ENCODE data around the gene LTB4R2.
A peak's percentile ranks its signal among the peaks of the same experiment; 100 is the strongest.

Gene LTB4R2

DNA sequence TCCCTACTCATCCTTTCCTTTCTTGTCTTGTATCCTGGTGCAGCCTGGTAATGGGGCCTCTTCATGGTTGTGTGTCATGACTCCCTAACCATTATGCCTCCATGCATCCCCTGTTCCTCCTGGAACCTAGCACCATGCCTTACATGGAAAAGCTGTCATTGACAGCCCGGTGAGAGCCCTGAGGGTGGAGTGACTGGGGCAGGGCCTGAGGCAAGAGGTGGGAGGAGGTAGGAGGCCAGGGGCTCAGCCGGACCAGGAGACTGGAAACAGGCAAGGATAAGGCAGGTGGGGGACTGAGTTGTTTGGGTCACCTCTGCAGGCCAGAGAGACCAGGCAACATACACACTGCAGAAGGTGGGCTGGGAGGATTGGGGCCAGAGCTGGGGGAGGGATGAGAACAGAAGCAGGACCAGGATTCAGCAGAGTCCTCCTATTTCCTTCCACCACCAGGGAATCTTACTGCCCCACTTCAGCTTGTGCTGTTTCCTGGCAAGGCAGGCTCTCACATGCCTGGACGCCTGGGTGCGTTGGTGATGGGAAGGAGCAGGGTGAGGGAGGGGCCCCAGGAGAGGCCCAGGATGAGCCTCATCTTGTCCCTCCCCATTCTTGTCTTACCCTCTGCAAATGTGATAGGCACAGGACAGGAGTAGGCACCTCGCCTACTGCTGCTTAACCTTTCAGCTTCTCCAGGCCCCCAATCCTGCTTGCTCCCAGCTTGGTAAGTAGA lies at the start of gene LTB4R2:
Gene LTB4R2 (plus strand): TSS at position 603 of the 727 bp plus-strand sequence. CDS start 525 bp downstream, outside the sequence.
- DNase-seq: no peak

DNA sequence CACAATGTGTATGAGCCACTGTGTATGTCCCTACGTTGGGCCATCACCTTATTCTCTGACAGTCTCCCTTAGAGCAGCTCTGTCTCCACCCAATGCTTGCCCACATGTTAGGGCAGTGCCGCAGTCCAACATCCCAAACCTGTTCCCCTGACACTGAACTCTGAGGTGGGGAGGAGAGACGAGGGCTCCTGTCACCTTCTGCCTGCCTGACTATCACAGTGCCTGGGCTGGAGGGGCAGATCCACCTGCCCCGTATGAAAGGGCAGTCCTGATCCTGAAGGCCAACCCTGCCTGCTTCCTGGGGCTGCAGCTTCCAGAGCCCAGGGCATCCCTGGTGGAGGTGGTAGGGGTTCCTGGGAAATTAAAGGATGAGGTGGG lies 49.2 kb upstream of the LTB4R2 start:
- DNase-seq: no peak

GRCh38 chr14:24261256-24261968 lies 48.5 kb upstream of the LTB4R2 start:
- no peak for DNase-seq

- no peak for DNase-seq
These were observed 48.0 kb upstream of the LTB4R2 start for GRCh38 chr14:24261969-24262327.

- DNase-seq: no peak
These were observed 46.9 kb upstream of the LTB4R2 start, which contains the start of gene TGM1 for GRCh38 chr14:24262821-24263733. TGM1 (minus strand) TSS chr14:24263177; CDS start chr14:24262352, 825 bp downstream.

- DNase-seq: no peak
These were observed 46.1 kb upstream of the LTB4R2 start for GRCh38 chr14:24263848-24264247.

GRCh38 chr14:24264298-24264697 lies 45.6 kb upstream of the LTB4R2 start:
- DNase-seq: no peak

GRCh38 chr14:24266344-24267244 lies 43.3 kb upstream of the LTB4R2 start:
- no peak for DNase-seq

DNA sequence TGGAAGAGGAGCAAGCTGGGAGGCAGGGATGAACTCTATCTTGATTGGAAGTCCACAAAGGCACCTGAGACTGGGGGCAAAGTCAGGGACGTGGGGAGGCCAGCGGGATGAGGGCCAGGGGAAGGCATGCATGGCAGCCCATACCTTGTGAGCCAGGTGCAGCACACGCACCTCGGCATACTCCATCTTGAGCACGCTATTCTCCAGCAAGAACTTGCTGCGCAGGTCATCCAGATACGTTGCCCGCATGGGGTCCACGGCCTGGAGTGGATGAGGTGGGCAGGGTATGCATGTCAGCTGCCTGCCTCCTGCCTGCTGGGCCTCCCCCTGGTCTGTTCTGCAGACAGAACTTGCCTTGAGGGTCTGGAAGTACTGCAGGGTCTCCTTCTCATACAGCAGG lies 42.4 kb upstream of the LTB4R2 start:
- DNase-seq: no peak

DNA sequence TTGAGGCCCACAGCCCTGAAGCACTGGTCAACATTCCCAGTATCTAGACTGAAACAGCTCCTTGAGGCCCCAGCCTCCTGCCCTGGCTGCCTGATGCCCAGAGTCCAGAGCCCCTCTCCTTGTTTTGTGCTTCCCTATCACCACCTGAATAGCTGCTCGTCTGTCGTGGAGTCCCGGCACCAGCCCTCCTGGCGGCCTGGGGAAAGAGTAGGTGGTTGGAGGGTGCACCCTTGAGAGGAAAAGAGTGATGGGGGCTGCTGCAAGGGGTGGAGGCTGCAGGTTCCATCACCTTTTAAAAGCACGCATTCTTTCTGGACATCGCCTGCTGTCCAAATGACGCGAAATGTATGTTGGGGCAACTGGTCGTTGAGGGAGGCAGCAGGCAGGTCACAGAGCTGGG lies 41.7 kb upstream of the LTB4R2 start:
- DNase-seq: no peak

DNA sequence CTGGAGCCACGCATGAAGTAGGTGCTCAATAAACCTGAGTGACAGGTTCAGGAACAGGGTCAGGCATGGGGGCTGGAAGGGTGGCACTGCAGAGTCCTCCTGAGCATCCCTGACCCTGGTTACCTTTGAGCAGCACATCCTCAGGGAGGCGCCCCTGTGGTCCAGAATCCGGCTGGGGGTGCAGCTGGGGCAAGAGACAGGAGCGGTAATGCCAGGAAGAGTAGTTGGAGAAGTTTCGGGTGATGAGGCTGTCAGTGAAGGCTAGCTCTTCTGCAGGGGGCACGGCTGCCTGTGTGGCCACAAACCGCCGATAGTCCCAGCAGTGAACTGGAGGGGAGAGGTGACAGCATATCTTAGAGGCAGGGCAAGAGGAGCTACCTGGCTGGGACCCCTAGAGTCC lies 40.6 kb upstream of the LTB4R2 start:
- no peak for DNase-seq

GRCh38 chr14:24269910-24270536 lies 39.9 kb upstream of the LTB4R2 start:
- DNase-seq: no peak

DNA sequence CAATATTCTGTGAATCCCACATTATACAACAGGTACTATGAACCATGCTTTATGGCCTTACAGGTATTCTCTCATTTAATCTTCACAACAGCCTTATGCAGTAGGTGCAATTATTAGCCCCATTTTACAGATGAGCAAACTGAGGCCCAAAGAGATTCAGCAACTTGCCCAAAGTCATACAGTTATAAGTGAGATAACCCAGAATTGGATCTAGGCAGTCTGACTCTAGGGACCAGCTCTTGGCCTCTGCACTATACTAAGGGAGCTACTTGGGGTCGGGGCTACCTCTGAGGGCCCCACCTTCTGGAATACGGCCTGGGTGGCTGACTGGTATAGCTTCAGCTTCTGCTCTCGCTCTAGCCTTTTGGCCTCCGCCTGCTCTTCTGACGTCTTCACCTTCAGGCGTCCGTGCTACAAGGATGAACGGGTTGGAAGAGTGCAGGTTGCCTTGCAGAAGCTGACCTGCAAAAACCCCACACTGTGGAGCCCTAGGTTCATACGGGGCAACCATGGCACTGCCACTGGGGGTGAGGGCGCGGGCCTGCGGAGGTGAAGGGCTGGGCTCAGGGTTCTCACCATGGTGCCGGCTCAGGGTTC lies 39.3 kb upstream of the LTB4R2 start:
- no peak for DNase-seq

GRCh38 chr14:24271134-24271833 lies 38.7 kb upstream of the LTB4R2 start, which contains the start of gene RABGGTA:
RABGGTA (minus strand) TSS chr14:24271597; CDS start chr14:24271115, 482 bp downstream.
- peak; percentile 88 for DNase-seq

DNA sequence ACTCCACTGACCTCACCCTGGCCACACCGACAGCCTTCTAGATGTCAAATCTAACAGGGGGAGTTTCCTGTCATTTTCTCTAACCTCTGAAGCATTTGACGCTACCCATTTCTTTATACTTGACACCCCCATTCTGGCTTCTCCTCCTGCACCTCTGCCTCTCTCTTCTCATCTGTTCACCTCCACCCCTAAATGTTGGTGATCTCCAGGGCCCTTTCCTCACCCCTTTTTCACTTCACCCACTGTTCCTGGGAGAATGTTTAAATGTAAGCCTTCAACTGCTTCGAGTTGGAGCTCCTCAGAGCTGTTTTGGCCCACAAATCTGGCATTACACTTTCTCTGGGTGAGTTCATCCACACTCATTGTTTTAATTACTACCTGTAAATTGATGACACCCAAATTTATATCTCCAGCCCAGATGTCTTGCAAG lies 38.1 kb upstream of the LTB4R2 start:
- no peak for DNase-seq

GRCh38 chr14:24272467-24272866 lies 37.5 kb upstream of the LTB4R2 start:
- no peak for DNase-seq

DNA sequence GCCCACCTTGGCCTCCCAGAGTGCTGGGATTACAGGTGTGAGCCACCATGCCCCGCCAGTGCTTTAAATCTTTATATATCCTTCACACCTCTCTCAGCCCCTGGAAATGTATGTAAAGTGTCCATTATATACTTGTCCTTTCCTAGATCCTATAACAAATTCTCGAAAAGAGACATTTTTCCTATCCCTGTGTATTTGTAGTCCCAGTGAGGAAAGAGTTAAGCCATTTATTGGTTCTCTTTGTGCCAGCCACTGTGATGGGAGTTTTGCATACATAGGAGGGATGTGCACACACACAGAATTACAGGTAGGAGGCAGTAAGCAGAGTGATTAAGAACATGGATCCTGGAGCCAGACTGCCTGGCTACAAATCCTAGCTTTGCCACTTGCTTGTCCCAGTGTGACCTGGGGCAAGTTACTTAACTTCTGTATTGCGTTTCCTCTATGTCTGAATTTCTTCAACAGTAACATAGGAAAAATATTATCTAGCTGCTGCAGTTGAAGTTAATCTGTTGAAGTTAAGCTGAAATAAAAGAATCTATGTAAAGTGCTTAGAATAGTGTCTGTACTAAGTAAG lies 36.4 kb upstream of the LTB4R2 start:
- no peak for DNase-seq

DNA sequence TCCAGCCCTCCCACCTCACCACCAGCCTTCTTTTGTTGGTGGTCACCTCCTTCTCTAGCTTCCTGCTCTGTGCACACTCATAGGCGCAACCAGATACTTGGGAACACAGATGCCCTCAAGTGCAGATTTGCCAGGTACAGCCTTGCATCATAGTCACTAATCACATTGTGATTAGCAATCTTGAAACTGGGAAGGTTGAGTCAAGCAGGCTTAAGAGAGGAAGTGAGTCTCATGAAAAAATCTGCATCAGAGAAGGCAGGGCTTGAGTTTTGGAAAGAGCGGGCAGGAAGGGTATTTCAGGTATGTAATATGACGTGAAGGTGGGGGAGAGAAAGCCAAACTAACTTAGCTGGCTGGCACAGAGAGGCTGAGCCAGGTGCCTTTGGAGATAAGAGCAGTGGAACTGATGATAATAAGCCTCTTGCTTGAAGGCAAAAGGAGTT lies 35.8 kb upstream of the LTB4R2 start:
- DNase-seq: peak; percentile 27

- DNase-seq: no peak
These were observed 32.9 kb upstream of the LTB4R2 start for GRCh38 chr14:24277071-24277470.
